Smooth muscle cell (in vitro differentiated cells): ENCODE data around the gene CLASP1. TPM values are rescaled to one million over a fixed set of nuclear protein-coding genes. Genes with fewer than 3 reads are reported as not detected.
"Not testable (repeated sequence)": the region's sequence is repeated elsewhere in the genome, so short reads cannot be mapped to it uniquely, and the experiment has no call there.

Experiments used
- DNase-seq: peaks from one replicate; lab custom pipeline; 2025; ENCODE audit not compliant: unreplicated experiment; lab: John Stamatoyannopoulos, UW
- H2AFZ ChIP-seq: fragments of 200-600 bp; sonication (generic); 2 replicates; pipeline ENCODE4 v1.6.0; 2016; ENCODE audit warnings: antibody characterized with exemption, low read depth, mild to moderate bottlenecking
- H3F3A ChIP-seq: fragments of 200-600 bp; sonication (generic); 2 replicates; pipeline ENCODE4 v1.6.0; 2017; ENCODE audit warnings: antibody characterized with exemption, low read depth
- H3K27ac ChIP-seq: fragments of 200-600 bp; sonication (generic); 2 replicates; pipeline ENCODE4 v1.5.1; 2016; ENCODE audit warnings: low read depth, mild to moderate bottlenecking
- H3K27me3 ChIP-seq: fragments of 200-600 bp; sonication (generic); 2 replicates; pipeline ENCODE4 v1.6.1; 2016; ENCODE audit warnings: low read depth, mild to moderate bottlenecking
- H3K36me3 ChIP-seq: fragments of 200-600 bp; sonication (generic); 2 replicates; pipeline ENCODE4 v1.5.1; 2016; ENCODE audit warnings: low read depth
- H3K4me1 ChIP-seq: fragments of 200-600 bp; sonication (generic); 2 replicates; pipeline ENCODE4 v1.5.1; 2016; ENCODE audit warnings: low read depth
- H3K4me2 ChIP-seq: fragments of 200-600 bp; sonication (generic); 2 replicates; pipeline ENCODE4 v1.6.0; 2016; ENCODE audit warnings: mild to moderate bottlenecking
- H3K4me3 ChIP-seq: fragments of 200-600 bp; sonication (generic); 2 replicates; pipeline ENCODE4 v1.5.1; 2016; ENCODE audit warnings: mild to moderate bottlenecking
- H3K79me2 ChIP-seq: fragments of 200-600 bp; sonication (generic); 2 replicates; pipeline ENCODE4 v1.6.0; 2016; ENCODE audit warnings: low read depth, mild to moderate bottlenecking
- H3K9ac ChIP-seq: fragments of 200-600 bp; sonication (generic); 2 replicates; pipeline ENCODE4 v1.6.0; 2016; ENCODE audit warnings: low read depth
- H3K9me3 ChIP-seq: fragments of 200-600 bp; sonication (generic); replicated peaks from 2 replicates; pipeline ENCODE4 v1.5.1; 2016; ENCODE audit warnings: low read depth
- H4K20me1 ChIP-seq: fragments of 200-600 bp; sonication (generic); 2 replicates; pipeline ENCODE4 v1.6.0; 2016; ENCODE audit warnings: low read depth
- CTCF ChIP-seq: fragments of 200-600 bp; sonication (generic); IDR thresholded peaks from 2 replicates; pipeline ENCODE4 v1.5.1; 2017; ENCODE audit warnings: borderline replicate concordance, mild to moderate bottlenecking, antibody characterized with exemption; ENCODE audit not compliant: insufficient read depth, poor library complexity, severe bottlenecking
- WGBS: methylation state at CpG from one replicate; pipeline ENCODE4 v1.1.7; 2016; ENCODE audit warnings: low lambda C conversion rate; 5-methylcytosine and 5-hydroxymethylcytosine counted together
- polyA plus RNA-seq: library from polyadenylated mRNA; unstranded; fragments of >200 nt; fragmentation: Nextera tagmentation; extraction: Ambion mirVana; gene quantifications from 2 replicates; pipeline ENCODE4 v1.2.1, GENCODE V29; 2016
- total RNA-seq: library from RNA; depleted of rRNA; stranded (reverse); fragments of >200 nt; gene quantifications from 2 replicates; pipeline ENCODE4 v1.2.3, GENCODE V29; 2014

CLASP1 gene
- total and polyA plus RNA-seq, 2 experiments from 2014 or later = 15.0 to 33.8 TPM

DNA sequence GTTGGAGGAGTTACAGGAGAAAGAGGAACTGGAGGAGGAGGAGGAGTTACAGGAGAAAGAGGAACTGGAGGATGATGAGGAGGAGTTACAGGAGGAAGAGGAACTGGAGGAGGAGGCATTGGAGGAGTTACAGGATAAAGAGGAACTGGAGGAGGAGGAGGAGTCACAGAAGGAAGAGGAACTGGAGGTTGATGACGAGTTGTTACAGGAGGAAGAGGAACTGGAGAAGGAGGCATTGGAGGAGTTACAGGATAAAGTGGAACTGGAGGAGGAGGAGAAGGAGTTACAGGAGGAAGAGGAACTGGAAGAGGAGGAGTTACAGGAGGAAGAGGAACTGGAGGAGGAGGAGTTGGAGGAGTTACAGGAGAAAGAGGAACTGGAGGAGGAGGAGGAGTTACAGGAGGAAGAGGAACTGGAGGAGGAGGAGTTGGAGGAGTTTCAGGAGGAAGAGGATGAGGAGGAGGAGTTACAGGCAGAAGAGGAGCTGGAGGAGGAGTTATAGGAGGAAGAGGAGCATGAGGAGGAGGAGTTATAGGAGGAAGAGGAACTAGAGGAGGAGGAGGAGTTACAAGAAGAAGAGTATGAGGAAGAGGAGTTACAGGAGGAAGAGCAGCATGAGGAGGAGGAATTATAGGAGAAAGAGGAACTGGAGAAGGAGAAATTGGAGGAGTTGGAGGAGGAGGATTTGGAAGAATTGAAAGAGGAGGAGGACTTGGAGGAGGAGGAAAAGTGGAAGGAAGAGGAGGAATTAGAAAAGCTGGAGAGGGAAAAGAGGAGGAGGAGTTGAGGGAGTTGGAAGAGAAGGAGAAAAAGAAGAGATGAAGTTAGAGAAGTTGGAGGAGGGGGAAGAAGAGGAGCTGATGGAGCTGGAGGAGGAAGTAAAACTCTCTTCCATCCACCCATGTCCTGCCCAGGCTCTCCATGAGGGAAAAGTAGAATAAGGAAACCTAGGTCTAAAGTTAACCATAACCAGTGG is 37.2 kb downstream of the CLASP1 start:
- H3K4me2 ChIP-seq = no peak overlapping the region
- H4K20me1 ChIP-seq = peaks cover 96% of the 10 kb centered on the region
- no peaks in the 10 kb centered on the region for H3K36me3 ChIP-seq
- WGBS = 86% methylated on average over 1 of the region's 1 CpG
- no peaks in the 10 kb centered on the region for H3K4me1 ChIP-seq
- peaks cover 58% of the 10 kb centered on the region for H3K79me2 ChIP-seq
- H3K4me3 ChIP-seq = no peak overlapping the region
- no peak overlapping the region for H2AFZ ChIP-seq
- no peak for TF ChIP-seq CTCF
- H3K9ac ChIP-seq = no peak overlapping the region
- no peak for DNase-seq
- no peaks in the 10 kb centered on the region for H3F3A ChIP-seq
- no peak overlapping the region for H3K27ac ChIP-seq
- no peaks in the 10 kb centered on the region for H3K9me3 ChIP-seq
- H3K27me3 ChIP-seq = no peaks in the 10 kb centered on the region

DNA sequence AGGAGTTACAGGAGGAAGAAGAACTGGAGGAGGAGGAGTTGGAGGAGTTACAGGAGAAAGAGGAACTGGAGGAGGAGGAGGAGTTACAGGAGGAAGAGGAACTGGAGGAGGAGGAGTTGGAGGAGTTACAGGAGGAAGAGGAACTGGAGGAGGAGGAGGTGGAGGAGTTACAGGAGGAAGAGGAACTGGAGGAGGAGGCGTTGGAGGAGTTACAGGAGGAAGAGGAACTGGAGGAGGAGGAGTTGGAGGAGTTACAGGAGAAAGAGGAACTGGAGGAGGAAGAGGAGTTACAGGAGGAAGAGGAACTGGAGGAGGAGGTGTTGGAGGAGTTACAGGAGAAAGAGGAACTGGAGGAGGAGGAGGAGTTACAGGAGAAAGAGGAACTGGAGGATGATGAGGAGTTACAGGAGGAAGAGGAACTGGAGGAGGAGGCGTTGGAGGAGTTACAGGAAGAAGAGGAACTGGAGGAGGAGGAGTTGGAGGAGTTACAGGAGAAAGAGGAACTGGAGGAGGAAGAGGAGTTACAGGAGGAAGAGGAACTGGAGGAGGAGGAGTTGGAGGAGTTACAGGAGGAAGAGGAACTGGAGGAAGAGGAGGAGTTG is 38.1 kb downstream of the CLASP1 start:
- not testable (repeated sequence) for H3K27me3 ChIP-seq, H3K4me1 ChIP-seq, H3K36me3 ChIP-seq, H3K9ac ChIP-seq, H3K9me3 ChIP-seq, H3K27ac ChIP-seq, DNase-seq, H3K4me2 ChIP-seq, H2AFZ ChIP-seq, H3F3A ChIP-seq, H3K4me3 ChIP-seq
- WGBS = 100% methylated on average over 2 of the region's 2 CpGs
- peaks cover 96% of the 10 kb centered on the region for H4K20me1 ChIP-seq
- peaks cover 49% of the 10 kb centered on the region for H3K79me2 ChIP-seq

- Histone ChIP-seq H3K79me2 (peaks cover 45% of the 10 kb centered on the region), H4K20me1 (peaks cover 96% of the 10 kb centered on the region)
- not testable (repeated sequence) for H3K36me3 ChIP-seq
Observed at GRCh38 chr2:121610487-121610874, 38.8 kb downstream of the CLASP1 start.

GRCh38 chr2:121608967-121609366 is 40.3 kb downstream of the CLASP1 start:
- no peaks in the 10 kb centered on the region for H3K9me3 ChIP-seq
- no peak overlapping the region for H2AFZ ChIP-seq
- 86% methylated on average over 3 of the region's 3 CpGs for WGBS
- no peaks in the 10 kb centered on the region for H3K4me1 ChIP-seq
- H3K4me3 ChIP-seq = no peak overlapping the region
- H3K4me2 ChIP-seq = no peak overlapping the region
- no peak overlapping the region for H3K27ac ChIP-seq
- TF ChIP-seq CTCF = no peak
- H3K36me3 ChIP-seq = no peaks in the 10 kb centered on the region
- H3K9ac ChIP-seq = no peak overlapping the region
- peaks cover 40% of the 10 kb centered on the region for H3K79me2 ChIP-seq
- no peak for DNase-seq
- peaks cover 96% of the 10 kb centered on the region for H4K20me1 ChIP-seq
- H3F3A ChIP-seq = no peaks in the 10 kb centered on the region
- H3K27me3 ChIP-seq = no peaks in the 10 kb centered on the region

More at GRCh38 chr2:121610487-121610874, 38.8 kb downstream of the CLASP1 start:
- not testable (repeated sequence) for H3K4me3 ChIP-seq, H3K27ac ChIP-seq, H3K27me3 ChIP-seq, H2AFZ ChIP-seq, DNase-seq, H3K4me1 ChIP-seq, H3K4me2 ChIP-seq, H3K9ac ChIP-seq, H3F3A ChIP-seq, H3K9me3 ChIP-seq
